ENCODE measurements around the gene PIK3CB. TPM values are rescaled to one million over a fixed set of nuclear protein-coding genes. Genes with fewer than 3 reads are reported as not detected.
"Not testable (repeated sequence)": the region's sequence is repeated elsewhere in the genome, so short reads cannot be mapped to it uniquely, and the experiment has no call there.

The PIK3CB gene
- total RNA-seq, 6 experiments from 2014 or later = 12.6 to 18.3 (median 15.8) TPM

DNA sequence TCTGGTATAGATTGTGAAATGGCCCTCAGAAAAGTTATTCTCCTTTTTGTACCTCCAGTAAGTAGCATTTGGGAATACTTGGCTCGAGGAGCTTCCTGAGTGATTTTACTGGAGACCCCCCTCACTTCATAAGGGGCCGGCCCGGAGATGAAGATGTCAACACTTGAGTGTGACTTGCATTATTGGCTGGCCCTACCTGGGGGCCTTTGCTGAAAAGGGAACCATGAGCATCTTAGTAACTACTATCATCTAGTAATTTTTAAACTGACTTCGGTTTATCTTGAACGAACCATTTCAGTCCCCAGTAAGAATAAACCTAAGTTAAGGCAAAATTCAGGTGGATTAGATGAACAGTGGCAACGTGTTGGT, 224.8 kb downstream of the PIK3CB start:
- peaks cover 4% of the 10 kb centered on the region; the same call in 1 of the 2 replicates for H3K27me3 Mint-ChIP-seq (ENCODE audit: insufficient read depth)
- H3K4me1 Mint-ChIP-seq (ENCODE audit: low read depth) = peaks cover 21% of the 10 kb centered on the region
- H3K9me3 Mint-ChIP-seq = no peaks in the 10 kb centered on the region
- TF ChIP-seq, protein P1, sequence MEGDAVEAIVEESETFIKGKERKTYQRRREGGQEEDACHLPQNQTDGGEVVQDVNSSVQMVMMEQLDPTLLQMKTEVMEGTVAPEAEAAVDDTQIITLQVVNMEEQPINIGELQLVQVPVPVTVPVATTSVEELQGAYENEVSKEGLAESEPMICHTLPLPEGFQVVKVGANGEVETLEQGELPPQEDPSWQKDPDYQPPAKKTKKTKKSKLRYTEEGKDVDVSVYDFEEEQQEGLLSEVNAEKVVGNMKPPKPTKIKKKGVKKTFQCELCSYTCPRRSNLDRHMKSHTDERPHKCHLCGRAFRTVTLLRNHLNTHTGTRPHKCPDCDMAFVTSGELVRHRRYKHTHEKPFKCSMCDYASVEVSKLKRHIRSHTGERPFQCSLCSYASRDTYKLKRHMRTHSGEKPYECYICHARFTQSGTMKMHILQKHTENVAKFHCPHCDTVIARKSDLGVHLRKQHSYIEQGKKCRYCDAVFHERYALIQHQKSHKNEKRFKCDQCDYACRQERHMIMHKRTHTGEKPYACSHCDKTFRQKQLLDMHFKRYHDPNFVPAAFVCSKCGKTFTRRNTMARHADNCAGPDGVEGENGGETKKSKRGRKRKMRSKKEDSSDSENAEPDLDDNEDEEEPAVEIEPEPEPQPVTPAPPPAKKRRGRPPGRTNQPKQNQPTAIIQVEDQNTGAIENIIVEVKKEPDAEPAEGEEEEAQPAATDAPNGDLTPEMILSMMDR (IDR thresholded peaks at IDR 0.05) = no peak
- 0 out of 2 replicates have a peak overlapping the region, but pooled peaks have one; percentile 97 for H3K27ac Mint-ChIP-seq
- peak overlapping the region; percentile 91 for H3K4me3 Mint-ChIP-seq
- H3K36me3 Mint-ChIP-seq (ENCODE audit: low read depth) = no peaks in the 10 kb centered on the region
- no peak for DNase-seq

GRCh38 chr3:138608322-138609135, 226.2 kb downstream of the PIK3CB start, which contains the start of gene FAIM:
Gene FAIM (plus strand): TSS chr3:138608771. CDS start chr3:138619727, 10,956 bp downstream.
- peaks cover 4% of the 10 kb centered on the region; the same call in 1 of the 2 replicates for H3K27me3 Mint-ChIP-seq (ENCODE audit: insufficient read depth)
- TF ChIP-seq, protein P1 (IDR thresholded peaks at IDR 0.05) = no peak
- peak within 1 kb of the TSS; percentile 91 for H3K4me3 Mint-ChIP-seq
- no peaks in the 10 kb centered on the region for H3K9me3 Mint-ChIP-seq
- peaks cover 7% of the 10 kb centered on the region; the same call in 1 of the 2 replicates for H3K36me3 Mint-ChIP-seq (ENCODE audit: low read depth)
- H3K4me1 Mint-ChIP-seq (ENCODE audit: low read depth) = peaks cover 21% of the 10 kb centered on the region
- peak within 1 kb of the TSS; percentile 97 for H3K27ac Mint-ChIP-seq
- peak; percentile 31 for DNase-seq

DNA sequence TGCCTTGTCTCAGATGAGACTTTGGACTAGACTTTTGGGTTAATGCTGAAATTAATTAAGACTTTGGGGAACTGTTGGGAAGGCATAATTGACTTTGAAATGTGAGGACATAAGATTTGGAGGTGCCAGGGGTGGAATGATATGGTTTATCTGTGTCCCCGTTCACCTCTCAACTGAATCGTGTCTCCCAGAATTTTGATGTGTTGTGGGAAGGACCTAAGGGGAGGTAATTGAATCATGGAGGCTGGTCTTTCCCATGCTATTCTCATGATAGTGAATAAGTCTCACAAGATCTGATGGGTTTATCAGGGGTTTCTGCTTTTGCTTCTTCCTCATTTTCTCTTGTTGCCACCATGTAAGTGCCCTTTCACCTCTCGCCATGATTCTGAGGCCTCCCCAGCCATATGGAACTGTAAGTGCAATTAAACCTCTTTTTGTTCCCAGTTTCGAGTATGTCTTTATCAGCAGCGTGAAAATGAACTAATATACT, 230.6 kb downstream of the PIK3CB start:
- not testable (repeated sequence) for H3K27me3 Mint-ChIP-seq (ENCODE audit: insufficient read depth); DNase-seq; H3K4me3 Mint-ChIP-seq; H3K27ac Mint-ChIP-seq
- peaks cover 11% of the 10 kb centered on the region for H3K9me3 Mint-ChIP-seq
- peaks cover 16% of the 10 kb centered on the region for H3K4me1 Mint-ChIP-seq (ENCODE audit: low read depth)
- peaks cover 19% of the 10 kb centered on the region for H3K36me3 Mint-ChIP-seq (ENCODE audit: low read depth)

Other genes starting within 250 kb of the PIK3CB start
- 10 to 100 TPM; 11.5 to 18.9 (median 17.3) TPM for gene CEP70, start 240.7 kb downstream of the PIK3CB start, total RNA-seq (2021; fragmentation: NEBNext Ultra II Directional; extraction: Animal tissue kit (Norgen Biotek cat#: 25700))
- gene FAIM, start 226.2 kb downstream of the PIK3CB start, total RNA-seq (2021; fragmentation: NEBNext Ultra II Directional; extraction: Animal tissue kit (Norgen Biotek cat#: 25700)) = 10 to 100 TPM in 3 of 6 experiments, 1 to 10 TPM in 3; 6.7 to 12.4 (median 9.5) TPM
- 1 to 10 TPM in 5 of 6 experiments, under 1 TPM in 1; 0.71 to 8.0 (median 7.0) TPM for gene FOXL2, start 112.2 kb upstream of the PIK3CB start, total RNA-seq (2021; fragmentation: NEBNext Ultra II Directional; extraction: Animal tissue kit (Norgen Biotek cat#: 25700))
- gene FOXL2NB, start 112.3 kb upstream of the PIK3CB start, total RNA-seq (2021; fragmentation: NEBNext Ultra II Directional; extraction: Animal tissue kit (Norgen Biotek cat#: 25700)) = 1 to 10 TPM in 4 of 6 experiments, under 1 TPM in 2; 0.45 to 5.8 (median 4.6) TPM
- not detected for gene PRR23A, start 171.3 kb upstream of the PIK3CB start, total RNA-seq (2021; fragmentation: NEBNext Ultra II Directional; extraction: Animal tissue kit (Norgen Biotek cat#: 25700))
- not detected for gene PRR23B, start 186.0 kb upstream of the PIK3CB start, total RNA-seq (2021; fragmentation: NEBNext Ultra II Directional; extraction: Animal tissue kit (Norgen Biotek cat#: 25700))
- gene PRR23C, start 210.0 kb upstream of the PIK3CB start, total RNA-seq (2021; fragmentation: NEBNext Ultra II Directional; extraction: Animal tissue kit (Norgen Biotek cat#: 25700)) = not detected

Measured in HFFc6 (cell line).